ENCODE results near the gene C12orf43. TPM values are rescaled to one million over a fixed set of nuclear protein-coding genes. Genes with fewer than 3 reads are reported as not detected.

C12orf43 gene
- total RNA-seq, 6 donors from 2014 or later, result 12.2 to 19.6 (median 16.0) TPM

DNA sequence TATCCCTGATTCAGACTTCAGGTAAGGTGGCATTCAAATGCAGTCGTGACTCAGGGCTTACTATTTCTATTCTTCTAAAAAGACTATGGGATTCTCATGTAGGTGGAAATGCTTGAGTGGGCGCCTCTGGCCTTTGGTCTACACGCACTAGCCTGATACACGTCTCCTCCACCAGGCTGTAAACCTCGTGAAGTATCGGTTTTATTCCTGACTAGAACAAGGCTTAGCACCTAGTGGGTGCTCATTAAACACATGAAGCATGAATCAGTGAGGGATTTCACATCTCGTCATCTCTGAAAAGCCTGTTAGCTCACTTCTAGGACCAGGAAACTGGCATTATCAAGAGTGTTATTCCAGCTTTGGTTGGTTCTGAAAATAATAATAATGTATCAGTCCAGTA lies 55.6 kb downstream of the C12orf43 start:
- no peaks in the 10 kb centered on the region for H3K4me1 ChIP-seq
- DNase-seq (no peak), ATAC-seq (ENCODE audit: low FRiP score in 2 of 2) (no peak)
- no peak overlapping the region for H3K27ac ChIP-seq
- H3K36me3 ChIP-seq, result no peaks in the 10 kb centered on the region
- H3K27me3 ChIP-seq, result no peaks in the 10 kb centered on the region
- H3K9me3 ChIP-seq, result no peaks in the 10 kb centered on the region
- no peak overlapping the region for H3K4me3 ChIP-seq
- 72 to 81% methylated on average over 7 of the region's 7 CpGs for WGBS, 2 donors
- TF ChIP-seq, protein P1, sequence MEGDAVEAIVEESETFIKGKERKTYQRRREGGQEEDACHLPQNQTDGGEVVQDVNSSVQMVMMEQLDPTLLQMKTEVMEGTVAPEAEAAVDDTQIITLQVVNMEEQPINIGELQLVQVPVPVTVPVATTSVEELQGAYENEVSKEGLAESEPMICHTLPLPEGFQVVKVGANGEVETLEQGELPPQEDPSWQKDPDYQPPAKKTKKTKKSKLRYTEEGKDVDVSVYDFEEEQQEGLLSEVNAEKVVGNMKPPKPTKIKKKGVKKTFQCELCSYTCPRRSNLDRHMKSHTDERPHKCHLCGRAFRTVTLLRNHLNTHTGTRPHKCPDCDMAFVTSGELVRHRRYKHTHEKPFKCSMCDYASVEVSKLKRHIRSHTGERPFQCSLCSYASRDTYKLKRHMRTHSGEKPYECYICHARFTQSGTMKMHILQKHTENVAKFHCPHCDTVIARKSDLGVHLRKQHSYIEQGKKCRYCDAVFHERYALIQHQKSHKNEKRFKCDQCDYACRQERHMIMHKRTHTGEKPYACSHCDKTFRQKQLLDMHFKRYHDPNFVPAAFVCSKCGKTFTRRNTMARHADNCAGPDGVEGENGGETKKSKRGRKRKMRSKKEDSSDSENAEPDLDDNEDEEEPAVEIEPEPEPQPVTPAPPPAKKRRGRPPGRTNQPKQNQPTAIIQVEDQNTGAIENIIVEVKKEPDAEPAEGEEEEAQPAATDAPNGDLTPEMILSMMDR (IDR thresholded peaks at IDR 0.05), result no peak
- TF ChIP-seq POLR2AphosphoS5 (IDR thresholded peaks at IDR 0.05) (no peak), EP300 (IDR thresholded peaks at IDR 0.05) (no peak), POLR2A (IDR thresholded peaks at IDR 0.05) (no peak)

DNA sequence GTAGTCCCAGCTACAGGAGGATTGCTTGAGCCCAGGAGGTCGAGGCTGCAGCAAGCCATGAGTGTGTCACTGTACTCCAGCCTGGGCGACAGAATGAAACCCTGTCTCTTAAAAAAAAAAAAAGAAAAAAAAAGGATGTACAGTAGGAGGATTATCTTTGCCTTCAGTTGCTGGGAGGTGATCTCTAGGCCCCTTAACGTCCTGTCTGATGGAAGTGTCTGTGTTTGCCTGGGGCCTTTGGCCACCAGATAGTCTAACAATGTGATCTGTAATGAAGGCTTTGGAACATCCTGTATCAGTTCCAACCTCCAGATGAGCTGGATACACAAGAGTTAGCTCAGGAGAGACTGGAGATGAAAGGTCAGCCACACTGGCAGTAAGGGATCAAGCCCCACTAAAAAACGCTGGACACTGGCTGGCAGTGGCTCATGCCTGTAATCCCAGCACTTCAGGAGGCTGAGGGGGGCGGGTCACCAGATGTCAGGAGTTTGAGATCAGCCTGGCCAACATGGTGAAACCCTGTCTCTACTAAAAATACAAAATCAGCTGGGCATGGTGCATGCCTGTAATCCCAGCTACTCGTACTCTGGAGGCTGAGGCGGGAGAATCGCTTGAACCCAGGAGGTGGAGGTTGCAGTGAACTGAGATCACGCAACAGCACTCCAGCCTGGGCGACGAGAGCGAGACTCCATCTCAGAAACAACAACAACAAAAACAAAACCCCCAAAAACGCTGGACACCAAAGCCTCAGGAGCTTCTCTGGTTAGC lies 57.0 kb downstream of the C12orf43 start:
- Histone ChIP-seq H3K4me1 (no peaks in the 10 kb centered on the region), H3K4me3 (no peak overlapping the region), H3K27me3 (no peaks in the 10 kb centered on the region), H3K9me3 (no peaks in the 10 kb centered on the region), H3K27ac (no peak overlapping the region), H3K36me3 (no peaks in the 10 kb centered on the region)
- DNase-seq, result no peak
- 79 to 80% methylated on average over 13 of the region's 13 CpGs for whole genome bisulfite sequencing, 2 donors
- ATAC-seq (ENCODE audit: low FRiP score in 2 of 2), result no peak
- no peak for TF ChIP-seq POLR2AphosphoS5 (IDR thresholded peaks at IDR 0.05)
- no peak for TF ChIP-seq EP300 (IDR thresholded peaks at IDR 0.05)
- TF ChIP-seq POLR2A (IDR thresholded peaks at IDR 0.05), result no peak
- TF ChIP-seq, protein P1 (IDR thresholded peaks at IDR 0.05), result no peak

DNA sequence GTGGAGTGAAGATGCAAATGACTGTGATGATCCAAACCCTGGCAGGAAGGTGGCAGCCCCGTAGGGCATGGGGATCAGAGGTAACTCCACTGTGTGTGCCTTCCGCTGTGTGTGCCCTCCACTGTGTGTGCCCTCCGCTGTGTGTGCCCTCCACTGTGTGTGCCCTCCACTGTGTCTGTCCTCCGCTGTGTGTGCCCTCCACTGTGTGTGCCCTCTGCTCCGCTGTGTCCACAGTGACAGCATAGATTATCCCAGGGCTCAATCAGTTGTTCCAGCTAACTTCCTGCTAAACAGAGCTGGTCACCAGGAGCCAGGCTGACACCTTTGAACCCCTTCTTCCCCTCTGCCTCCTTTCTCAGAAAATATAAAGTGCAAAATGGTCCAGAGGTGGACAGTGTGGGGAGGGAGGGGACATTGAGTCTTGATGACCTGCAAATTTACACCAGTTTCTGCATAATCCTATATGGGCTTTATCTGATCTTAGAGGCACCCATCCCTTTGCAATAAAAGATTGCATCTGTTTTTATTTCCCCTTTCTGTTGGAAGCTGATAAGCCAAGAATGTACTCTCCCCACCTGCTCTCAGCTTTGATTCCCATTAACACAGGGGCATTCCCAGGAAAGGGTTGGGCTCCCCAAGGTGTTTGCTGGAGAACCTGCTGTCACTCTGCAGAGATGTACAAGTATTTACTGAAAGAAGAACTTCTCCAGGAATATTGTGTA lies 59.5 kb downstream of the C12orf43 start:
- H3K27me3 ChIP-seq, result no peaks in the 10 kb centered on the region
- no peaks in the 10 kb centered on the region for H3K36me3 ChIP-seq
- ATAC-seq (ENCODE audit: low FRiP score in 2 of 2) (peak in 1 of 2 donors; percentile 61), DNase-seq (no peak)
- H3K9me3 ChIP-seq, result no peaks in the 10 kb centered on the region
- no peak overlapping the region for H3K4me3 ChIP-seq
- H3K27ac ChIP-seq, result no peak overlapping the region
- TF ChIP-seq POLR2AphosphoS5 (IDR thresholded peaks at IDR 0.05), result no peak
- no peak for TF ChIP-seq EP300 (IDR thresholded peaks at IDR 0.05)
- TF ChIP-seq, protein P1 (IDR thresholded peaks at IDR 0.05), result no peak
- TF ChIP-seq POLR2A (IDR thresholded peaks at IDR 0.05), result no peak
- 81 to 95% methylated on average over 5 of the region's 5 CpGs for WGBS, 2 donors
- H3K4me1 ChIP-seq, result no peaks in the 10 kb centered on the region

DNA sequence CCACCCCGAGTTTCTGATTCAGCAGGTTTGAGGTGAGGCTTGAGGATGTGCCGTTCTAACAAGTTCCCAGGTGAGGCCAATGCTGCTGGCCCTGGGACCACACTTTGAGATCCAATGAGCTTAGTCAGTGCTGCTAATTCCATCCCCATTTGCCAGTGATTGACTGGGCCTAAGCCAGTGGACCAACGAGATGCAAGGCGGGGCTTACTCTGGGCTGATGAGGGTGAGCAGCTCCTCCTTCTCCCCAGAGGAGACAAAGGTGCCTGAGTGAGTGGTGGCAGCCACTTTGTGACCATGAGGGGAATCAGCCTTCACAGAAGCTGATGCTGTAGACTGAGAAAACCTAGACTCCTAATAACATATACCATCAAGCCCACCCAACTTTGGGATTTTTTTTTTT lies 61.1 kb downstream of the C12orf43 start:
- H3K27ac ChIP-seq, result no peak overlapping the region
- no peaks in the 10 kb centered on the region for H3K4me1 ChIP-seq
- no peaks in the 10 kb centered on the region for H3K9me3 ChIP-seq
- H3K27me3 ChIP-seq, result no peaks in the 10 kb centered on the region
- H3K4me3 ChIP-seq, result no peak overlapping the region
- no peak for DNase-seq
- no peak for ATAC-seq (ENCODE audit: low FRiP score in 2 of 2)
- no peaks in the 10 kb centered on the region for H3K36me3 ChIP-seq
- TF ChIP-seq POLR2AphosphoS5 (IDR thresholded peaks at IDR 0.05) (no peak), POLR2A (IDR thresholded peaks at IDR 0.05) (no peak), EP300 (IDR thresholded peaks at IDR 0.05) (no peak)
- TF ChIP-seq, protein P1 (IDR thresholded peaks at IDR 0.05), result no peak
- WGBS, 2 donors, result 84 to 91% methylated on average over 4 of the region's 4 CpGs

Measured in upper lobe of left lung (tissue), 6 donors.